CD4-positive, alpha-beta T cell treated with Interferon gamma for 1 hour (primary cell): ENCODE measurements around the gene NAA16.
"Not testable (repeated sequence)": the region's sequence is repeated elsewhere in the genome, so short reads cannot be mapped to it uniquely, and the experiment has no call there.

Experiments used
- DNase-seq: peaks from one replicate; pipeline ENCODE4 v3.0.0-alpha.2; 2020

NAA16 gene

GRCh38 chr13:41411522-41411921 is 100.5 kb downstream of the NAA16 start:
- DNase-seq = peak; percentile 18

GRCh38 chr13:41413872-41414271 is 102.8 kb downstream of the NAA16 start:
- no peak for DNase-seq

- DNase-seq = no peak
Observed at GRCh38 chr13:41416276-41416675, 105.2 kb downstream of the NAA16 start.

GRCh38 chr13:41418027-41418426 is 107.0 kb downstream of the NAA16 start:
- DNase-seq = no peak

- DNase-seq = no peak
Observed at GRCh38 chr13:41418731-41419130, 107.7 kb downstream of the NAA16 start.

- no peak for DNase-seq
Observed at GRCh38 chr13:41419206-41419605, 108.1 kb downstream of the NAA16 start.

GRCh38 chr13:41420146-41420545 is 109.1 kb downstream of the NAA16 start:
- no peak for DNase-seq

- not testable (repeated sequence) for DNase-seq
Observed at GRCh38 chr13:41421330-41421729, 110.3 kb downstream of the NAA16 start.

- DNase-seq = not testable (repeated sequence)
Observed at GRCh38 chr13:41421983-41422382, 110.9 kb downstream of the NAA16 start.

GRCh38 chr13:41423259-41423658 is 112.2 kb downstream of the NAA16 start:
- not testable (repeated sequence) for DNase-seq

GRCh38 chr13:41424675-41425074 is 113.6 kb downstream of the NAA16 start:
- DNase-seq = not testable (repeated sequence)

- DNase-seq = no peak
Observed at GRCh38 chr13:41426047-41426446, 115.0 kb downstream of the NAA16 start.
